GM19455 (cell line): Measurements from ENCODE around the gene MAFF.
"Not testable (repeated sequence)": the region's sequence is repeated elsewhere in the genome, so short reads cannot be mapped to it uniquely, and the experiment has no call there.

Experiments used
- ATAC-seq: cut with Tn5 transposase; IDR thresholded peaks from one replicate; pipeline ENCODE4 v1.9.1; 2021; ENCODE audit not compliant: unreplicated experiment

Gene MAFF

DNA sequence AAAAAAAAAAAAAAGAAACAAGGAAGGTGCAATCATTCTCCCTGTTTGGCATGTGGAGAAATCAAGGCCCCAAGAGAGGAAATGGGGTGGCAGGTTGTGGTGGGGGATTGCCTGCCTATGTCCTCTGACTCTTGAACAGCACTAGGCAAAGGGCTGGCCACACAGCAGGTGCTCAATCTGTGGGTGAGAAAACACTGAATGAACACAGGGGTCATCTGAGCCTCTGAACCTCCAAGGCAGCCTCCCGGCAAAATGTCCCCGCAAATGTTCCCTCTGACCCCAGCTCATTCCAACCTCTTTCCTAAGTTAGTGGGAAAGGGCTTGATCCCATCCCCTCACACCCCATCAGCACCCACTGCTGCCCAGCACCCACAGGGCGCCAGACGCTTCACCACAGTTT, 24.8 kb upstream of the MAFF start:
- ATAC-seq, result no peak

DNA sequence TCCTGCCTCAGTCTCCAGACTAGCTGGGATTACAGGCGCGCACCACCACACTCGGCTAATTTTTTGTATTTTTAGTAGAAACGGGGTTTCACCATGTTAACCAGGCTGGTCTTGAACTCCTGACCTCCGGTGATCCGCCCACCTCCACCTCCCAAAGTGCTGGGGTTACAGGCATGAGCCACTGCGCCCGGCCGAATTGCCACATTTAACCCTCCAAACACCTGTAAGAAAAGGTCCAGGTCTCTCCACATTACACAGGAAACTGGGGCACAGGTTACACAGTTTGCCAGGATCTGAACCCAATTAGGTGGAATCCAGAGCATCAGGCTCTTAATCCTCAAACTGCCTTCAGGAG, 24.2 kb upstream of the MAFF start:
- not testable (repeated sequence) for ATAC-seq

DNA sequence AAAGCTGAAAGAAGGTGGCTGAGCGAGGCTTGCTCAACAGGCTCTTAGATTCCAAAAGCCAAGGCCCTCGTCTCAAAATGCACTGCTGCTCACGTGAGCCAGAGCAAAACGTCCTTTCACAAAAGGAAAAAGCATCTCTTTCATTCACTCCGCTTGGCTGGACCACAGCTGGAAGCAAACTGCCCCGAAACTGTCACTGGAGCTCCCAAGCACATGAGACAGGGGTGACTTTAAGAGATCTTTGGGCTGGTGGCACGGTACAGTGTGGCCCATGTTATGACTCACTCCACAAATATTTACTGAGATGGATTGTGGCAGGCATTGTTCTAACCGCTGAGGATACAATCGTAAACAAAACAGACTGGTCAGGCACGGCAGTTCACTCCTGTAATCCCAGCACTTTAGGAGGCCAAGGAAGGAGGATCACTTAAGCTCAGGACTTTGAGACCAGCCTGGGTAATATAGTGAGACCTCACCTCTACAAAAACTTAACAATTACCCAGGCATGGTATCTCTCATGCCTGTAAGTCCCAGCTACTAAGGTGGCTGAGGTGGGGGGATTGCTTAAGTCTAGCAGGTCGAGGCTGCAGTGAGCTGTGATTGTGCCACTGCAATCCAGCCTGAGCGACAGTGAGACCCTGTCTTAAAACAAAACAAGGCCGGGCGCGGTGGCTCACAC, 23.7 kb upstream of the MAFF start:
- no peak for ATAC-seq

DNA sequence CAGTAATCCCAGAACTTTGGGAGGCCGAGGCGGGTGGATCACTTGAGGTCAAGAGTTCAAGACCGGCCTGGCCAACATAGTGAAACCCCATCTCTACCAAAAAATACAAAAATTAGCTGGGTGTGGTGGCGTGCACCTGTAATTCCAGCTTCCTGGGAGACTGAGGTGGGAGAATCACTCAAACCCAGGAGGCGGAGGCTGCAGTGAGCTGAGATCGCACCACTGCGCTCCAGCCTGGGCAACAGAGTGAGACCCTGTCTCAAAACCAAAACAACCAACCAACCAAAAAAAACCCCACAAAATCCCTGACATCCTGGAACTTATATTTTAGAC, 23.2 kb upstream of the MAFF start:
- not testable (repeated sequence) for ATAC-seq

GRCh38 chr22:38180841-38181452, 20.8 kb upstream of the MAFF start:
- no peak for ATAC-seq

DNA sequence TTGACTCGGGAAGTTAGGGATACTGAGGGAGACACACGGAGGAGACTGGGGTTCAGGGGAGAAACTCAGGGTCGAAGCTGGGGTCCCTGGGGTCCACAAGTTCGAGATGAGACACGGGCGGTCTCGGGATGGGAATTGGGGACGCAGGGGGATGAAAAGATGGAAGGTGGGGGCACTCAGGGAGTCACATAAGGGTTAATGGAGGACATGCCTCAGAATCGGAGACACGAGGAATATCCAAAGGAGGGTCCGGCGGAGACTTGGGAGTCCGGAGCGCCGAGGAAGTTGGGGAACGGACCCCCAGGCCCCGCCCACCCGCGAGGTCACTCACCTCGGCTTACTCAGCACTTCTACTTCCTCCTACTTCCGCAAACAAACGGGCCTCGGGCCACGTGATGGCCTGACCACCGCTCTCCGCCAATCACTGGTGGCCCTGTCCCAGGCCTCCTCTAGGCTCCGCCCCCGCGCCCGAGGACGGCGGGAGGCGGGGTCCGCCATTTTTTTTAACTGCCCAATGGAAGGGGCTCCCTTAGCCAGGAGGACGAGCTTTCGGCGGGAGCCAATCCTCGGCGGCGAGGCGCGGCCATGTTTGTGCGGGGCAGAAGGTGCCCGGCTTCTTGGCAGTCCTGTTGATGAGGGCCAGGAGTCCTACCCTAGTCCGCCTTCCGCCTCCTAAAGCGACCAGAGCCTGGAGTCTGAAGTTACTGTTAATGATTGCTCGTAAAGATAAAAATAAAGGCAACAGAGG, 20.2 kb upstream of the MAFF start, which contains the start of gene PLA2G6:
Gene PLA2G6 (minus strand): TSS at position 378 of the 748 bp plus-strand sequence. CDS start 12,404 bp downstream, outside the sequence.
- ATAC-seq, result peak; percentile 93

GRCh38 chr22:38184788-38185187, 17.0 kb upstream of the MAFF start:
- ATAC-seq, result no peak

DNA sequence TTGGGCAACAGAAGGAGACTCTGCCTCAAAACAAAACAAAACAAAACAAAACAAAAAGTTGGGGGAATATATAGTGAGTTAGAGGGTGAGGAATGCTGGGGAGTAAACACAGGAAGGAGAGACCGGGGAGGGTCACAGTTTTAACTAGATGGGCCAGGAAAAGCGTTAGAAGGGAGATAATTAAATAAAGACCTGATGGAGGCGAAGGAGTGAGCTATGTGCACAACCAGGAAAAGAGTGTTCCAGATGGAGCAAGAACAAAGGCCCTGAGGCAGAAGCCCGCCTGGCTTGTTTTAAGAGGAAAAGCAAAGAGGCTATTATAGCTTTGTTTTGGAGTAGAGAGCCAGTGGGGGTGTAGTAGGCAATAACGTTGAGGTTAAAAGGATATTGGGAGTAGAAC, 15.4 kb upstream of the MAFF start:
- ATAC-seq, result no peak

GRCh38 chr22:38187413-38188212, 14.2 kb upstream of the MAFF start:
- no peak for ATAC-seq

- no peak for ATAC-seq
Observed at GRCh38 chr22:38189104-38189503, 12.7 kb upstream of the MAFF start.

GRCh38 chr22:38190581-38190980, 11.2 kb upstream of the MAFF start:
- ATAC-seq, result no peak

- ATAC-seq, result no peak
Observed at GRCh38 chr22:38191055-38191454, 10.7 kb upstream of the MAFF start.

DNA sequence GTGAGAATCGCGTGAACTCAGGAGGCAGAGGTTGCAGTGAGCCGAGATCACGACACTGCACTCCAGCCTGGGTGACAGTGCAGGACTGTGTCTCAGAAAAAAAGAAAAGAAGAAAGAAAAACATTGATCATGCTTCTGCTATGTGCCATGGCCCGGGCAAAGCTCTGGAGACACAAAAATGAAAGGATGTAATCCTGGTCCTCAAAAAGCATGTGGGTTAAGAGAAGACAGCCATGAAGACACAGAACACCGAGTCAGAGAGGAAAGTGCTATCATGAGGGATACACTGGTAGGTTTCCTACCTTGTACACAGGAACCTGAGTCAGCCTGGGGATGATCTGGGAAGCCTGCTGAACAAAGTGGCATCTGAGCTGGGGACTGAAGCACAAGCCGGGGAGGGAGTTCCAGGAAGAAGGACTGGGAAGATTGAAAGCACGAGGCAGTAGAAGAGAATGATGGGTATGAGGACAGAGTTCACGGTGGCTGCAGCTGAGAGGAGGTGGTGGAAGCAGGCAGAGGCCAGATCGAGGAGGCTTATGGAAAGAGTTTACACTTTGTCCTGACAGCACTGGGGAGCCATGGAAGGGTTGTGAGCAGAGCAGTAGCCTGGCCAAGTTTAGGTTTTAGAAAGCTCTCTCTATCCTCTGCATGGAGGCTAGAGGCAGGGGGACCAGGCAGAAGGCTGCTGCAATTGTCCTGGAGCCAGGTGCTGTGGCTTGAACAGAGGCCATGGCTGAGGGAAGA, 9.9 kb upstream of the MAFF start:
- no peak for ATAC-seq

DNA sequence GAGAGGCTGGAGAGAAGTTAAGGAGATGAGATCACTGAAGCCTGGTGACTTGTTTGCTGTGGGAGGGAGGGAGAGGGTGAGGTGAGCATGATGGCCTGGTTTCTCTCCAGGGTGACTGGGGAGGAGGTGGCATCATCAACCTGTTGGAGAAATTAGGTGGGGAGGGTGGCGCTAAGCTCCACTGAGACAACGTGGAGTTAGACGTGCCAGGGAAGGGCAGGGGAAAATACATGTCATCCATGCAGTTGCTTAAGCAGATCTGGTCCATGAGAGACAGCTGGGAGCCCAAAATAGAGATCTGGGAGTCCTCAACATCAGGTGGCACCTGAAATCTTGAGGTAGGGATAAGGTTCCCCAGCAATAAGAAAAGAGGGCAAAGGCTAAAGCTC, 9.3 kb upstream of the MAFF start:
- ATAC-seq, result no peak

GRCh38 chr22:38193580-38193979, 8.2 kb upstream of the MAFF start:
- ATAC-seq, result no peak

DNA sequence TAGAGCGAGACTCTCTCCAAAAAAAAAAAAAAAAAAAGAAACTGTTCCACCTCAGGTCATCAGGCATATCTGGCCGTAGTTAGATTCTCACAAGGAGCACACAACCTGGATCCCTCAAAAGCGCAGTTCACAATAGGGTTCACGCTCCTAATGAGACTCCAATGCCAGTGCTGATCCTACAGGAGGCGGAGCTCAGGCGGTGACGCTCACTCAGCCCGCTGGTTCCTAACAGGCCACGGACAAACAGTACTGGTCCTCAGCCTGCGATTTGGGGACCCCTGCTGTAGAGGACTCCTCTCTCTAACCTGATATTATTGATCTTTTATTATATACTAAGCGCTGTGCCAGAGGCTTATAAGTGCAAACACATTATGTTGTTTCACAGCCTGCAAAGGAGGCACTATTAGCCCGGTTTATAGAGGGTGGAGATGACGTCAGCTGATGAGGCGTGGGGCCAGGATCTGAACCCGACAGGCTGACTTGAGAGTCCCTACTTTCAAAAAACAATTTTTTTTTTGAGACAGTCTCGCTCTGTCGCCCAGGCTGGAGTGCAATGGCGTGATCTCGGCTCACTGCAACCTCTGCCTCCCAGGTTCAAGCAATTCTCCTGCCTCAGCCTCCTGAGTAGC, 4.9 kb upstream of the MAFF start:
- no peak for ATAC-seq

DNA sequence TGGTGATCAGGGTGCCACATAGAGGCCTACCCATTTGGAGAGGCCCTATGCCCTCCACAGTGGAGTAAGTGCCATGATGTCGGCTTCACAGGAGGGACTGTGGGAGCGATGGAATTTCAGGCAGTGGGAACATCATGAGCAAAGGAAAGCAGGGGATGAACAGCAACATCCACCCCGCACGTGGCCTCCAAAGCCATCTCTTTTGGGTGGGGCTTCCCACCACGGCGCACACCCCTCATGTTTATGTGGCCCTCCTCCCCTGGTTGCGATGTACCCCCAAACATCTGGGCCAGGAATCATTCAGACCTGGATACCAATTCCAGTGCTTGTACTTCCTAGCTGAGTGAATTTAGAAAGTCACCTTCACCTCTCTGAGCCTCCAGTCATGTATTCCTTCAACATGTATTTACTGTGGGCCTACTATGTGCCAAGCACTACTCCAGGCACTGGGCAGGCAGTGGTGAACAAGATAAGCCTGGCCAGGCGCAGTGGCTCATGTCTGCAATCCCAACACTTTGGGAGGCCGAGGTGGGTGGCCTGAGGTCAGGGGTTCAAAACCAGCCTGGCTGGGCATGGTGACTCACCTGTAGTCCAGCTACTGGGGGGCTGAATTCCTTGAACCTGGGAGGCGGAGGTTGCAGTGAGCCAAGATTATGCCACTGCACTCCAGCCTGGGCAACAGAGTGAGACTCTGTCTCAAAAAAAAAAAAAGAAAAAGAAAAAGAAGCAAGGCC, 1.8 kb upstream of the MAFF start:
- ATAC-seq, result no peak

DNA sequence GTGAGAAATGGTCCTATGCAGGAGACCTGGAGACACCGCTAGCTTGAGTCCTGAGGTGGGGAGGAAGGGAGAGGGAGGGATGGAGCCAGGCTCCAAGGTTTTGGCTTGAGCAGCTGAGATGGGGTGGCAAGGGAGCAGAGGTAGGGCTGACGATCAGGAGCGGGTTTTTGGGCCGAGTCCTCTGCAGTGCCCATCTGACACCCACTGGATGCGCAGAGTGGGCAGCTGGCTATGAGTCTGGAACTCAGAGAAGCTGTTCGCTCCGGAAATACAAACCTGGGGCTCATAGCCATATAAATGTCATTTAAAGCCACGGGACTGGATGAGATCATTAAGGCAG, 453 bp upstream of the MAFF start:
- no peak for ATAC-seq

DNA sequence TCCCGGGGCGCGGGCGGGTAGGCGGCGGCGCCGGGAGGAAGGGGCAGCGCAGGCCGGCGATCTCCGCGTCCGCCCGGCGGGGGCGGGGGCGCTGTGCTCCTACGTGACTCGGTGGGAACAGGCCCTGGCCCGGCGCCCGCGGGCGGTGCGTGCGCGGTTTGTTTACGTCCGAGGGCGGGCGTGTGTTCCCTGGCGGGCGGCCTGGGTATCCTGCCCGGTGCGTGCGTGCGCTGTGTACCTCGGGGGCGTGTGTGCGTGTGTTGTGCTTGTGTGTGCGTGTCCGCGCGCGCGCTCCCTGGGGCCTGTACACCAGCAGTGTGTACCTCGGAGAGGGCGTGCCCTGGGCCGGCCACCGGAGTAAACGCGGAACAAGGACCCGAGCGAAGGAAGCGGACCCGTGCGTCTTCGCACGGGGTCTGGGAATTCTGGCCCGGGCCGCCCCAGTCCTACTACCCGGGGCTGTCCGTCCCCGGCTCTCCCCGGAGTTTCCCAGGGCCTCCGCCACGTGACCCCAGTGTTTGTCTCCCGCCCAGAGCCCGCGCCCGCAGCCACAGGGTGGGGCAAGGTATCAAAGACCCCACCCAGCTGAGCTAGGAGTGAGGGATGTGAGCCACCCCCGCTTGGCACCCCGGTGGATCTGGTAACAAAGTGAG, 769 bp downstream of the MAFF start:
- ATAC-seq, result peak; percentile 10
